ENCODE data around the gene NR6A1.
"Not testable (repeated sequence)": the region's sequence is repeated elsewhere in the genome, so short reads cannot be mapped to it uniquely, and the experiment has no call there.

NR6A1 gene

DNA sequence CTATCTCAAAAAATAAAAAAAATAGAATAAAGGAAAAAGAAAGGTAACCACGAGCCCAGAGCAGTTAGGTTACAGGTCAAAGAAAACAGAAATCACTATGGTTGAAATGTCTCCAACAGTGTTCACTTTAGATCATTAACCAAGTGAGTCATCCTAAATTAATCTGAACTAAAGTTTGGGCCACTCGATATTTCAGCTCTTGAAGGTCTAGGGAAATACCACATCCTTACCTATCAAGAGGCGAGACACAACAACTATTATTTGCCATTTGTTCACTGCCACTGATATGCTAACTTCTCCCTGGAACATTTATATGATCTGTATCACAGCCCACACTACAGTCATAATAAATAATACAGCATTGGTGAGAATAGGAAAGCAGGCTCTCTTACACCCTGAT, 152.6 kb downstream of the NR6A1 start:
- DNase-seq (ENCODE audit: insufficient read length, low spot score) (no peak), FAIRE-seq (no peak)
- TF ChIP-seq, protein P1, sequence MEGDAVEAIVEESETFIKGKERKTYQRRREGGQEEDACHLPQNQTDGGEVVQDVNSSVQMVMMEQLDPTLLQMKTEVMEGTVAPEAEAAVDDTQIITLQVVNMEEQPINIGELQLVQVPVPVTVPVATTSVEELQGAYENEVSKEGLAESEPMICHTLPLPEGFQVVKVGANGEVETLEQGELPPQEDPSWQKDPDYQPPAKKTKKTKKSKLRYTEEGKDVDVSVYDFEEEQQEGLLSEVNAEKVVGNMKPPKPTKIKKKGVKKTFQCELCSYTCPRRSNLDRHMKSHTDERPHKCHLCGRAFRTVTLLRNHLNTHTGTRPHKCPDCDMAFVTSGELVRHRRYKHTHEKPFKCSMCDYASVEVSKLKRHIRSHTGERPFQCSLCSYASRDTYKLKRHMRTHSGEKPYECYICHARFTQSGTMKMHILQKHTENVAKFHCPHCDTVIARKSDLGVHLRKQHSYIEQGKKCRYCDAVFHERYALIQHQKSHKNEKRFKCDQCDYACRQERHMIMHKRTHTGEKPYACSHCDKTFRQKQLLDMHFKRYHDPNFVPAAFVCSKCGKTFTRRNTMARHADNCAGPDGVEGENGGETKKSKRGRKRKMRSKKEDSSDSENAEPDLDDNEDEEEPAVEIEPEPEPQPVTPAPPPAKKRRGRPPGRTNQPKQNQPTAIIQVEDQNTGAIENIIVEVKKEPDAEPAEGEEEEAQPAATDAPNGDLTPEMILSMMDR (IDR thresholded peaks at IDR 0.05; ENCODE audit: insufficient read depth, missing control alignments), result no peak

DNA sequence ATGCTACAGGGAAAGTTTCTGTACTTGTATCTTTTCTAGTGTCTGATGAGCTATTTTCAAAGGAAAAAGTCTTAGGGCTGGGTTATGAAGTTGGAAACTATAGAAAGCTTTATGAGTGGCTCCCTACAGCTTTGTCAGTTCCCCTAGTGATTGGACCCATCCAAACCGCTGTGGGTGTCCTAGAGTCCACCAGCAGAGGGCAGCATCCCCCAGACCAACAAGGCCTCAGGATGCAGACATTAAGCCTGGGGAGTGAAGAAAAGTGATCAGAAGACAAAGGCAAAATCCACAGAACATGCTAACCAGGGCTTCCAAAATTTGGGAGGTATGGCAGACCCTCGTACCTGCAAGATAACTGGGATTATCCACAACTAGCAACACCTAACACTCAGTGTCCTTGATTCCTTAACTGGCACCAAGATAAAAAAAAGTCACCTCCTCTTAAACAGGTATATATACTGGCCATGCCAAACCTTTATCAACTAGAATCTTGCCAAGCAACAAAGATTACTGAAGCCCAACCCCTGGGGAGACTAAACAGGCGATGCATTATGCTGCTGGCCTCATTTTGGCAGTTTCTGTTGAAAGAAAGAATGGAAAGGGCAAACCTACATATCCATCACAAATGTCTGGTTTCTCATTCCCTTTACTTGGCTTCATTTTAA, 153.5 kb downstream of the NR6A1 start:
- DNase-seq (ENCODE audit: insufficient read length, low spot score) (peak; percentile 28), FAIRE-seq (no peak)
- TF ChIP-seq, protein P1 (IDR thresholded peaks at IDR 0.05; ENCODE audit: insufficient read depth, missing control alignments), result peak; percentile 93

DNA sequence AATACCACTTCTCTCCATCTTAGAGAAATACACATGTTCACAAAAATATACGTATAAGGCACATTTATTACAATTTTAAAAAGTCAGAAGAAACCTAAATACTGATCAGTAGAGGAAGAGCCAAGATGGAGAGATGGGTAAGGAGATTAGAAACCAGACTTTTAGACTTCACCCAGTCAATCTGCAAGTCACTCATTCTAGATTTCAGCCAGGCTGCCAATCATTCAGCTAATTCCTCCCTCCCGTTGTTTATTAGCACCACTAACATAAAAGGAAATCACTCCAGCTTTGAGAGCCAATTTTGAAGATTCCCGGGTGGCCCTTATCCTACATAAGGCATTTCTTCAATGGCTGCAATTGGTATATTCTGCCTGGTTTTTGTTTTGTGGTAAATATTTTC, 154.2 kb downstream of the NR6A1 start:
- no peak for FAIRE-seq
- TF ChIP-seq, protein P1 (IDR thresholded peaks at IDR 0.05; ENCODE audit: insufficient read depth, missing control alignments), result no peak
- no peak for DNase-seq (ENCODE audit: insufficient read length, low spot score)

DNA sequence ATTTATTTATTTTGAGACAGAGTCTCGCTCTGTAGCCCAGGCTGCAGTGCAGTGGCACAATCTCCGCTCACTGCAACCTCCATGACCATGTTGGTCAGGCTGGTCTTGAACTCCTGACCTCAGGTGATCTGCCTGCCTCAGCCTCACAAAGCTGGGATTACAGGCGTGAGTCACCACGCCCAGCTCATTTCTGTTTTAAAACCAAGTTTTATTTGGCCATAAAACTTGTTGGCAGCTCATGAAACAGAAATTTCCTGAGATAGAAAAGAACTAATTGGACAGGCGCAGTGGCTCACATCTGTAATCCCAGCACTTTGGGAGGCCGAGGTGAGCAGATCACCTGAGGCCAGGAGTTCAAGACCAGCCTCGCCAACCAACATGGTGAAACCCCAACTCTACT, 155.3 kb downstream of the NR6A1 start:
- FAIRE-seq, result not testable (repeated sequence)

DNA sequence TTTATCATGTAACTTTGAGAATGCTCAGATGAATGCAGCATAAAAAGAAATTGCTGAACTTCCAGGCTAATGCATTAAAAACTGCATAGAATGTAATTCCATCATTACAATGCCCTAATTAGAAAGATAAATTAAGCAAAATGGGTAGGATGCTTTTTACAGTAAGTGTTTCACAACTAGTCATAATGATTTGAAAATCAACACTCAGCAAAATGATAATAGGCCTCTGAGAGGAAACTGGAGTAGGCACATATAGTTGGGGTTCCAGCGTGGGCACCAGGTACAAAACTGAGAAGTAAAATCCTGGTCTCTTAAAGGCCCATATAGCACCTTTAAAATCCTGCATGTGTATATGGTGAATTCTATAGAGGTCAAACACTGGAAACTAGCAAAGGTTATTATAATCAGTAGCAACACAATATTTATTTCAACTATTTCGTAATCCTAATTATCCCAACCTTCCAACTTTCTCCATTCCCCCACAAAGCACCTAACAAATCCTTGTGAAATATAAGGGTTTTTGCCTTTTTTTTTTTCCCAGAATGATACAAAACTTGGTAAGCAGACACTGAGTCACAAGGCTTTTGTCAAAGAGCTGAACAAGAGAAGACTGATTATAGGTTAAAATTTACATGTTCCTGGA, 155.9 kb downstream of the NR6A1 start:
- FAIRE-seq, result no peak
- TF ChIP-seq, protein P1 (IDR thresholded peaks at IDR 0.05; ENCODE audit: insufficient read depth, missing control alignments), result no peak
- no peak for DNase-seq (ENCODE audit: insufficient read length, low spot score)

More for the DNA sequence above, 155.3 kb downstream of the NR6A1 start:
- not testable (repeated sequence) for DNase-seq (ENCODE audit: insufficient read length, low spot score)

DNA sequence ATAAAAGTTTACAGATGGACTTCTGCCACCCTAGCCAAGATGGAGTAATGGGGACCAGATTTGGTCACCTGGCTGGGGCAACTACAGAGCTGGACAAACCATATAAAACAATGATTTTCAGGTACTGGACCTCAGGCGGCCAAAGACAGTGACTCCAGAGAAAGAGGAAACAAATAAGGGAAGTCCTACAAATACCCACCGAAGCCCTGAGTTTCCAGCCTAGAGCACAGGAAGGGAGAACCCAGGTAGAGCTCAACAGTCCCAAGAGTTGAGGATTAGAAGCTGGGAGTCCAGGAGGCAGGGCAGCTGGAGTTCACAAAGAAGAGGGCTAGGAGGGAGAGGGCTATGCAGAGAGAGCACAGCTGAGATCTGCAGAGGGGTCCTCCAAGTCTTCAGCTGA, 157.3 kb downstream of the NR6A1 start:
- DNase-seq (ENCODE audit: insufficient read length, low spot score) (no peak), FAIRE-seq (no peak)
- TF ChIP-seq, protein P1 (IDR thresholded peaks at IDR 0.05; ENCODE audit: insufficient read depth, missing control alignments), result no peak

DNA sequence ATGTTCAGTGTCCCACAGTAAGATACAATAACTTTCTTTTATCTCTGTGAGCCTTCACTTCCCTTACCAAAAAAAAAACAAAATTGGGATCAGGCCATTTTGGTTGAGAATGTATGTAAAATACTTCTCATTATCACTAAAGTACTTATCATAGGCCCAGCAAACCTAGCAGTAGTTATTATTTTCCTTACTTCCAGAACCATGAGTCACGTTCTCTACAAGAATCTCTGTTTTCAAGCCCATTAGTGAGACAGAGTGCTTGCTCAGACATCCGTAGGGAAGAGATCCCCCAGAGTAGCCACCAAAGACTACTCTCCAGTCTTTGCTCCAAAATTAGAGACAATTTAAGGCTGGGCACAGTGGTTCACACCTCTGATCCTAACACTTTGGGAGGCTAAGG, 160.0 kb downstream of the NR6A1 start:
- FAIRE-seq, result no peak
- DNase-seq (ENCODE audit: insufficient read length, low spot score), result no peak

More for the DNA sequence above, 160.0 kb downstream of the NR6A1 start:
- TF ChIP-seq, protein P1 (IDR thresholded peaks at IDR 0.05; ENCODE audit: insufficient read depth, missing control alignments), result no peak
